Astrocyte of the hippocampus (primary cell): ENCODE results near the gene HPGDS.
"Not testable (repeated sequence)": the region's sequence is repeated elsewhere in the genome, so short reads cannot be mapped to it uniquely, and the experiment has no call there.

Experiments used
- DNase-seq: peaks from one replicate; pipeline ENCODE4 v3.0.0; 2011; ENCODE audit warnings: low read depth, low spot score

HPGDS gene

GRCh38 chr4:94357624-94358023 is 15.0 kb upstream of the HPGDS start:
- no peak for DNase-seq

- no peak for DNase-seq
Measured at GRCh38 chr4:94356444-94356843, 13.8 kb upstream of the HPGDS start.

GRCh38 chr4:94354474-94354896 is 11.8 kb upstream of the HPGDS start:
- DNase-seq, result no peak

- DNase-seq, result no peak
Measured at GRCh38 chr4:94352996-94353395, 10.4 kb upstream of the HPGDS start.

- DNase-seq, result no peak
Measured at GRCh38 chr4:94352163-94352562, 9.5 kb upstream of the HPGDS start.

GRCh38 chr4:94351319-94351718 is 8.7 kb upstream of the HPGDS start:
- DNase-seq, result no peak

- no peak for DNase-seq
Measured at GRCh38 chr4:94350095-94350494, 7.5 kb upstream of the HPGDS start.

- peak; percentile 33 for DNase-seq
Measured at GRCh38 chr4:94349193-94349592, 6.6 kb upstream of the HPGDS start.

GRCh38 chr4:94348666-94349065 is 6.0 kb upstream of the HPGDS start:
- no peak for DNase-seq

- DNase-seq, result no peak
Measured at GRCh38 chr4:94346541-94346940, 3.9 kb upstream of the HPGDS start.

- no peak for DNase-seq
Measured at GRCh38 chr4:94345969-94346368, 3.3 kb upstream of the HPGDS start.

- DNase-seq, result no peak
Measured at GRCh38 chr4:94345266-94345665, 2.6 kb upstream of the HPGDS start.

- no peak for DNase-seq
Measured at GRCh38 chr4:94344457-94344856, 1.8 kb upstream of the HPGDS start.

- no peak for DNase-seq
Measured at GRCh38 chr4:94341481-94342370, 910 bp downstream of the HPGDS start.

GRCh38 chr4:94339779-94340178 is 2.9 kb downstream of the HPGDS start:
- DNase-seq, result no peak

GRCh38 chr4:94338681-94339351 is 3.8 kb downstream of the HPGDS start:
- DNase-seq, result no peak

- DNase-seq, result not testable (repeated sequence)
Measured at GRCh38 chr4:94336791-94337190, 5.8 kb downstream of the HPGDS start.

GRCh38 chr4:94336303-94336702 is 6.3 kb downstream of the HPGDS start:
- DNase-seq, result no peak

GRCh38 chr4:94334962-94335361 is 7.7 kb downstream of the HPGDS start:
- no peak for DNase-seq

GRCh38 chr4:94334476-94334875 is 8.2 kb downstream of the HPGDS start:
- DNase-seq, result no peak

- DNase-seq, result no peak
Measured at GRCh38 chr4:94333866-94334265, 8.8 kb downstream of the HPGDS start.

GRCh38 chr4:94332983-94333590 is 9.5 kb downstream of the HPGDS start:
- DNase-seq, result no peak

GRCh38 chr4:94329933-94330332 is 12.7 kb downstream of the HPGDS start:
- DNase-seq, result no peak
